NB4 (cell line): ENCODE data around the gene CCDC85C.
A peak's percentile ranks its signal among the peaks of the same experiment; 100 is the strongest.

Experiments
- DNase-seq: peaks from one replicate; pipeline ENCODE4 v3.0.0; 2010; ENCODE audit warnings: low read depth
- H3K4me3 ChIP-seq: one replicate; pipeline ENCODE4 v1.5.1; 2011; ENCODE audit warnings: mild to moderate bottlenecking, low read depth, low read length, moderate library complexity
- CTCF ChIP-seq: IDR thresholded peaks from one replicate; pipeline ENCODE4 v1.5.1; 2012; ENCODE audit warnings: low read depth, low read length
- MAX ChIP-seq: IDR thresholded peaks from 2 replicates; pipeline ENCODE4 v1.6.1; 2011; ENCODE audit warnings: low read depth, low read length
- MYC ChIP-seq: IDR thresholded peaks from 2 replicates; pipeline ENCODE4 v1.6.1; 2011; ENCODE audit warnings: low read depth, low read length
- POLR2A ChIP-seq: IDR thresholded peaks from 2 replicates; pipeline ENCODE4 v1.6.1; 2011; ENCODE audit warnings: mild to moderate bottlenecking; ENCODE audit not compliant: insufficient read length; ENCODE audit errors: extremely low read depth

Gene CCDC85C

DNA sequence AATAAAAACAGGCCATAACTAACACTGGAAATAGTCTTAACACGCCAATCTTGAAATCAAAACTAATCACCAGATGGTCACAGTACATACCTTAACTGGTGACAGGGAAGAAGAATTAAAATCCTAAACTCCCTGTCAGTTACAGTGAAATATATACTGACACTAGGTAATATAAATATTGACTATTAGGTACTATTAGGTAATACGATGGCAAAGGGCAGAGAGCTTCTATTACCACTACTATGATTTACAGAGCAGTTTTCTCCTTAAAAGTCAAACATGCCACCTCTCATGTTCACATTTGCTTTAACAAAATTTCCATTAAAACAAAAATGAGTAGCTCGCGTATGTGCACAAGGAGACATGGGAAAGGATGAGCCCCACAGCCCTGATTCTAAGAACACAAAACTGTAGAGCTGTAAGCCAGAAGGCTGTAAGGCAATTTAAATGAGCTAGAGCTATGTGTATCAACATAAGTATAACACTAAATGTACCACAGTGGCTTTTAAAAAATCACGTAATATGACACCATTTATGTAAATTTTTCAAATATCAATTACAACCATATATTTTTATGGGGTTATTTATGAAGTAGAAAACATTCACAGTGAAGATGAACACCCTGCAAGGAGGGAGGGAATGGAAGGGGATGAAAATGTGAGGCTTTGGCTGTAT, 142.5 kb downstream of the CCDC85C start:
- DNase-seq: no peak
- no peak overlapping the region for H3K4me3 ChIP-seq

GRCh38 chr14:99460793-99461192, 143.2 kb downstream of the CCDC85C start:
- peak; percentile 9 for DNase-seq
- H3K4me3 ChIP-seq: no peak overlapping the region
- no peak for TF ChIP-seq MAX
- TF ChIP-seq POLR2A: no peak
- TF ChIP-seq CTCF: no peak
- TF ChIP-seq MYC: no peak

More for the DNA sequence above, 142.5 kb downstream of the CCDC85C start:
- TF ChIP-seq MYC: no peak
- no peak for TF ChIP-seq POLR2A
- no peak for TF ChIP-seq CTCF
- TF ChIP-seq MAX: no peak

DNA sequence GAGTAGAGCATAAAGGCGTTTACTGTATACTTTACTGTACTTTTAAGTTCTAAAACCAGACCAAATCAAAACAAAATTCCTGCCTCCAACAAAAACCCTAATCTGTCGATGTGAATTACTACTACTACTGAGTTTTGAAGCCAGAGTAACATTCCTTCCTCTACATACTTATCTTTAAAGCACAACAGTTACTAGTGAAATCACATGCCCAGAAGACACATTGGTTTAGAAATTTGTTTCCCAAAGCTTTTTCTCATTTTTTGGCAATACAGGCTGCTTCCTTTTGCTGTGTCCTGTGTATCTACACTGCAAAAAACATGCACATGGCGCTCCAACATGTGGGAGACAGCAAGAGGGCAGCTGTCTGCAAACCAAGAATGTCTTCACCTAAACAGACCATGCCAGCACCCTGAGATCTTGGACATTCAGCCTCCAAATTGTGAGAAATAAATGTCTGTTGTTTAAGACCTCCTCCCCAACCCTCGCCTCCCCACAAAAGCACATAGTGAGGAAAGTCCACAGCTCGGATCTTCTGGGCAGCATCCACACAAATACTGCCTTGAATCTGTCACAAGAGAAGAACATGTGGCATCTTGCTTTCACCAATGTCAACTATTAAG, 144.4 kb downstream of the CCDC85C start:
- no peak for DNase-seq
- H3K4me3 ChIP-seq: no peak overlapping the region
- TF ChIP-seq POLR2A (no peak), MAX (no peak), CTCF (no peak)

DNA sequence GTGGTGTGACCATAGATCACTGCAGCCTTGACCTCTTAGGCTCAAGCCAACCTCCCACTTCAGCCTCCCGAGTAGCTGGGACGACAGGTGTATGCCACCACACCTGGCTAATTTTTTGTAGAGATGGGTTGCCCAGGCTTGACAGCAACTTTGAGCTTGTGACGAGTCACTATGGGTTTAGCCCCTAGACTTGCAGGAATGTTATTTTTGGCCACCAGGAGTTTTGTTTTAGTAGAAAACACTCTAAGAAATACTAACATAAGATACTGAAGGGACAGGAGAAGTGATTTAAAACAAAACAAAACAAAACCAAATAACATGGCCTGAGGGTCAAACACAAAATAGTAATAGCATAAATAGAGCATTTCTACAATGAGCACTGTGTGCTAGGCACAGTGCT, 149.8 kb downstream of the CCDC85C start:
- DNase-seq: no peak
- TF ChIP-seq POLR2A (no peak), MYC (no peak), CTCF (no peak), MAX (no peak)
- H3K4me3 ChIP-seq: no peak overlapping the region

DNA sequence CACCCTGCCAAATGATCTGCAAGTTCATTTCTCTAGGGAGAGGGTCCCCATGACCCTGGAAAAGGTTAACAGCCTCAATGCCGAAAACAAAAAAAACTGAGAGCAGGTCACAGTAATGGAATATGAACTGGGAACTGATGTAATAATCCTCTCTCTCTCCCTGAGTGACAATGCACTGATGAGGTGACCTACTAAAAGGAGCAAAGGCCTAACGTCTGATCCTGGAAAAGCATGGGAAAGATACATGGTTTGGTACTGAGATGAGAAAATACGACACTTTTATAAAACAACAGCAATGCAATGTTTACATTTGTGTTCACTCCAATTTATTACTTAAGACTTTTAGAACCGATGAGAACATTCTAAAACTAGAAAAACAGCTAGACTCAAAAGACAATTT, 151.0 kb downstream of the CCDC85C start:
- H3K4me3 ChIP-seq: no peak overlapping the region
- TF ChIP-seq POLR2A (no peak), MYC (no peak), CTCF (no peak), MAX (no peak)
- no peak for DNase-seq
